T-helper 2 cell treated with Interferon-gamma antibody and Interleukin-4, amounts not matched to agents 100 ng/mL and 5 ng/mL, for 36 hours (primary cell): Measurements from ENCODE around the gene HCFC1R1. TPM values are rescaled to one million over a fixed set of nuclear protein-coding genes. Genes with fewer than 3 reads are reported as not detected.

Experiments used
- intact Hi-C: fragments of 100-400 bp; cut with micrococcal nuclease; formaldehyde crosslinking; loops from one replicate; pipeline ENCODE4 v1.15.1; 2023
- total RNA-seq: library from RNA; stranded (reverse); gene quantifications from 2 replicates; pipeline ENCODE4 v1.2.3, GENCODE V29; 2022

HCFC1R1 gene
- total RNA-seq, 1 donor from 2014 or later, result 29.2 TPM

DNA sequence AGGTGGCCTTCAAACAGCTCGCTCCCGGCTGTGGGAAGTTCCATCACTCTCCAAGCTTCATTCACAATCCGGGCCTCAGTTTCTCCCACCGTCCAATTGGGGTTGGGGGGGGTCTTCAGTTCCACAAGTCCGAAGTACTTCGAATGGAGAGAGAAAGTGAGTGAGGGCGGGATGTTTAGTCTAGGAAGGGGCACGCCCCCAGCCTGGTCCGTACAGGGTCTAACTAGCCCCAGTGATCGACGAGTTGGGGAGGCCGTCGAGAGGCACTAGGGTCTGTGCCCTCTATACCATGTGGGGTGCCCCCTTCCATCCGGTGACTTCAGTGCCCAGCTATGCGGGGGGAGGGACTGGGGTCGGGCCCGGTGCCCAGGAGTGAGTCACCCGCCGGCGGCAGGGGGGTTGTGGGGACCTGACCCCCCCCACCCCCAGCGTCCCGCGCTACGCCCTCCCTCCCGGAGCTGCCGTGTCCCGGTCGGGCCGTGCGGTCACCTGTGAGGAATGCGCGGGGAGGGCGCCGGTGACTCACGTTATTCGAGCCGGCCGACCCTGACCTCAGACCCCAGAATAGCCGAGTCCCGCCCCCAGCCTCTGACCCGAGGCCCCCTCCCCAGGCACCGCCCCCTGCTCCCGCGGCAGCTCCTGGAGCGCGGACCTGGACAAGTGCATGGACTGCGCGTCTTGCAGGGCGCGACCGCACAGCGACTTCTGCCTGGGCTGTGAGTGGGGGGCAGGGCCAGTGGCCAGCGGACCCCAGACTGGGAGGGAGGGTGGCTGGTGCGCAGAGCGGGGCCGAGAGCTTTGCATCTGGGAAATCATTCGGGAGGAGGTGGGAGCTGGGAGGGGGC is 2.9 kb downstream of the HCFC1R1 start:
- intact Hi-C loops, result loop anchor here (1.0 to 10.0 kb wide), 4 partner anchors 17 to 1231 kb away; partner anchors contain the start of genes CLUAP1 and PAQR4

GRCh38 chr16:3020247-3020603 is 3.5 kb downstream of the HCFC1R1 start, which contains the start of gene TNFRSF12A:
TSS of gene TNFRSF12A (plus strand) at chr16:3020368. CDS start at chr16:3020398, 30 bp downstream.
- intact Hi-C loops, result loop anchor here (1.0 to 10.0 kb wide), 4 partner anchors 16 to 1232 kb away; partner anchors contain the start of genes CLUAP1 and PAQR4

DNA sequence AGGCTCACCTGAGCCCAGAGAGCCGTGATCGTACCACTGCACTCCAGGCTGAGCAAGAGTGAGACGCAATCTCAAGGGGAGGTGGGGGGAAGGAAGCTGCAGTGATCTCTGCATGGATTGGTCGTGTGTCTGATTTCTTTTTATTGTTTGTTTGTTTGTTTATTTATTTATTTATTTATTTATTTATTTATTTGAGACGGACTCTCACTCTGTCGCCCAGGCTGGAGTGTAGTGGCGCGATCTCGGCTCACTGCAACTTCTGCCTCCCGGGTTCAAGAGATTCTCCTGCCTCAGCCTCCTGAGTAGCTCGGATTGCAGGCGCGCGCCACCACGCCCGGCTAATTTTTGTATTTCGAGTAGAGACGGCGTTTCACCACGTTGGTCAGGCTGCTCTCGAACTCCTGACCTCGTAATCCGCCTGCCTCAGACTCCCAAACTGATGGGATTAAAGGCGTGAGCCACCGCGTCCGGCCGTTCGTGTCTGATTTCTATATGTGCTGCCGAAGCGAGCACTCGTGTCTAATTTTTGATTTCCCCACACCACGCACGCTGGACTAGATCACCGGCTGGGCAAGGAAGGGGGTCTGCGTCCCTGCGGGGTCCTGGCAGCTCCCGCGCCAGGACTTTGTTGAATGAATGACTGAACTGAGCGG is 4.0 kb downstream of the HCFC1R1 start:
- intact Hi-C loops, result loop anchor here (1.0 to 10.0 kb wide), 4 partner anchors 15 to 1233 kb away; partner anchors contain the start of genes CLUAP1 and PAQR4

DNA sequence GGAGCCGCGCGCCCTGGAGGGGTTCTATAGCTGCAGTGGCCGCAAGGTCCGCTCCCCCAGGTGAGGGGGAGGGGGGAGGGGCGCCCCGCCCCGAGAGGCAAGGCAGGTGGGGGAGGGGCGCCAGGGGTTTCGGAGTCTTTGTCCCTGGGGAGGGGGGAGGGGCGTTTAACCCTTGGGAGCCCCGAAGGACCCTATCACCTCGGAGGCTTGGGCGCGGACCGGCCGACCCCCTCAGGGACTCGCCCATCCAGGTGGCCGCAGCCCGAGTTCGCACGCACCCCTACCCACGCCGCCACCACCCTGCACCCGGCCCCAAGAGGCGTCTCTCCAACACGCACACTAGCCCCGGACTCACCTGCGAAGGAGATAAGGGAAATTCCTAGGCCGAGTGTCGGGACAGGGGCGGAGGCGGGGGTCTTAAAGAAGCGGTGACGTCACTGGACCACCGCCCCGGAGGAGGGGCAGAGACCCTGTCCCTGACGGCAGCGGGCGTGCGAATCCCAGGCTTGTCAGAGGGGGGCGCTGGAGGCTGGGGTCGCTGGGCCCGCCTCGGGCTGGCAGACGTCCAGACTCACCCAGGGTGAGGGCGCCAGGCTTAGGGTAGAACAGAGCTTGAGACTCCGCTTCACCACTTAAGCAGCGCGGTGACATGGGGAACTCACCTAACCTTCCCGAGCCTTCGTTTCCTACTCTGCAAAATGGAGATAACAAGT is 5.8 kb downstream of the HCFC1R1 start, which contains the start of gene CLDN6:
CLDN6 (minus strand) TSS at position 390 of the 713 bp plus-strand sequence. CDS start 2,162 bp downstream, outside the sequence.
- intact Hi-C loops, result no loop called here

- intact Hi-C loops, result no loop called here
Observed at GRCh38 chr16:3017344-3017743, 6.4 kb downstream of the HCFC1R1 start.

GRCh38 chr16:3015865-3016521 is 7.7 kb downstream of the HCFC1R1 start:
- intact Hi-C loops, result no loop called here

GRCh38 chr16:3014971-3015370 is 8.8 kb downstream of the HCFC1R1 start:
- intact Hi-C loops, result no loop called here

- intact Hi-C loops, result no loop called here
Observed at GRCh38 chr16:3013998-3014690, 9.6 kb downstream of the HCFC1R1 start.

DNA sequence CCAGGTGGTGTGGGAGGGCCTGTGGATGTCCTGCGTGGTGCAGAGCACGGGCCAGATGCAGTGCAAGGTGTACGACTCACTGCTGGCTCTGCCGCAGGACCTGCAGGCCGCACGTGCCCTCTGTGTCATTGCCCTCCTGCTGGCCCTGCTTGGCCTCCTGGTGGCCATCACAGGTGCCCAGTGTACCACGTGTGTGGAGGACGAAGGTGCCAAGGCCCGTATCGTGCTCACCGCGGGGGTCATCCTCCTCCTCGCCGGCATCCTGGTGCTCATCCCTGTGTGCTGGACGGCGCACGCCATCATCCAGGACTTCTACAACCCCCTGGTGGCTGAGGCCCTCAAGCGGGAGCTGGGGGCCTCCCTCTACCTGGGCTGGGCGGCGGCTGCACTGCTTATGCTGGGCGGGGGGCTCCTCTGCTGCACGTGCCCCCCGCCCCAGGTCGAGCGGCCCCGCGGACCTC is 10.2 kb downstream of the HCFC1R1 start:
- intact Hi-C loops, result no loop called here

GRCh38 chr16:3012828-3013420 is 10.8 kb downstream of the HCFC1R1 start, which contains the start of gene CLDN9:
TSS of gene CLDN9 (plus strand) at chr16:3012923. CDS start at chr16:3013363, 440 bp downstream.
- intact Hi-C loops, result no loop called here

DNA sequence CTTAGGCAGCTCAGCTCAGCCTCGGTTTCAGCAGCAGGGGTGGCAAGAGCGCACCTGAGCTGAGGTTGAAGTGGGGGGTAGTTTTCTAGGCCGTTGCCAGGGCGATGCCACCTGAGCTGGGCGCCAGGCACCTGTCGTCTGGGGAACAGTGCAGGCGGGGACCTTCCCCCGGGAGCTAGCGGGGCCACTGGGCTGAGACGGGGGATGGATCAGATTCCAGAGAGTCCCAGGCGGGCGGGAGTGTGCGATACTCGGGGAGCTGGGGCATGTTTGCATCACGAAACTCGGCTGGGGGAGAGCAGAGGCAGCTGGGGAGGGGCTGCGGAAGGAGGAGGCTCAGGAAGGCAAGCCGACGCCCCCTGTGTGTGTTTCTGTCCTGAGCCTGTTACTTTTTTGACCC is 11.5 kb downstream of the HCFC1R1 start:
- intact Hi-C loops, result no loop called here

- intact Hi-C loops, result no loop called here
Observed at GRCh38 chr16:3010510-3010909, 13.2 kb downstream of the HCFC1R1 start.

- intact Hi-C loops, result no loop called here
Observed at GRCh38 chr16:3009568-3010390, 14.0 kb downstream of the HCFC1R1 start.

GRCh38 chr16:3008690-3009037 is 15.1 kb downstream of the HCFC1R1 start:
- intact Hi-C loops, result no loop called here

DNA sequence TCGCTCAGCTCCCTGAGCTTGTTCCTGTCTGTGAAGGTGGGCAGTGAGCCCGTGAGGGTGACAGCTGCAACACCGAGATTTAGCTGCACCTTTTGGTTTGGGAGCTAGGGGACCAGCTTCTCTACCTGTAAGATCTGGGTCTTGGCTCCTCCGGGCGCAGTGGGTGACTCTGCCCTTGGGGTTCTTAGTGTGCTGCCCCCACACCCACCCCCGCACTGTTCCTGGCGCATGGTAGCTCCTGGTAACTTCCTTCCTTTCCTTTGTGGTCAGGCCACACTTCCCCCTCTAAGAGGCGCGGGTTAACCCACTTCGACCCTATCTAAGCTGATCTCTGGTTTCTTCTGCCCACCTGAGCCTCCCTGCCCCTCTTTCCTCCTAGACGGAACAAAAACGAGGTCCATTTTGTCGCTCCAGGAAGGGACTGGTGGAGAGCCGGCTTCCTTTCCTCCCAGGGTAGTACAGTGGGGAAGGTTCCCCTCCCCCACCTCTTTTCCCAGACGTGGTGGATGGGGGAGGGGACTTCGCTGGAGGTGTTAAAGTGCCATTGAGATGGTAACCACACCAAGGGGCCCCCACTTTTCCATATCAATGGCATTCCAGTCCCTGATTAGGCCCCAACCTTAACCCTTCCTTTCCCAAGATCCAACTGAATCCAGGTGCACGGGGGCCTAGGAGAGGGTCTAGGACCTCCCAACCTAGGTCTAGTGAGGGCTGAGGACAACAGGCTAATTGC is 15.6 kb downstream of the HCFC1R1 start:
- intact Hi-C loops, result no loop called here

DNA sequence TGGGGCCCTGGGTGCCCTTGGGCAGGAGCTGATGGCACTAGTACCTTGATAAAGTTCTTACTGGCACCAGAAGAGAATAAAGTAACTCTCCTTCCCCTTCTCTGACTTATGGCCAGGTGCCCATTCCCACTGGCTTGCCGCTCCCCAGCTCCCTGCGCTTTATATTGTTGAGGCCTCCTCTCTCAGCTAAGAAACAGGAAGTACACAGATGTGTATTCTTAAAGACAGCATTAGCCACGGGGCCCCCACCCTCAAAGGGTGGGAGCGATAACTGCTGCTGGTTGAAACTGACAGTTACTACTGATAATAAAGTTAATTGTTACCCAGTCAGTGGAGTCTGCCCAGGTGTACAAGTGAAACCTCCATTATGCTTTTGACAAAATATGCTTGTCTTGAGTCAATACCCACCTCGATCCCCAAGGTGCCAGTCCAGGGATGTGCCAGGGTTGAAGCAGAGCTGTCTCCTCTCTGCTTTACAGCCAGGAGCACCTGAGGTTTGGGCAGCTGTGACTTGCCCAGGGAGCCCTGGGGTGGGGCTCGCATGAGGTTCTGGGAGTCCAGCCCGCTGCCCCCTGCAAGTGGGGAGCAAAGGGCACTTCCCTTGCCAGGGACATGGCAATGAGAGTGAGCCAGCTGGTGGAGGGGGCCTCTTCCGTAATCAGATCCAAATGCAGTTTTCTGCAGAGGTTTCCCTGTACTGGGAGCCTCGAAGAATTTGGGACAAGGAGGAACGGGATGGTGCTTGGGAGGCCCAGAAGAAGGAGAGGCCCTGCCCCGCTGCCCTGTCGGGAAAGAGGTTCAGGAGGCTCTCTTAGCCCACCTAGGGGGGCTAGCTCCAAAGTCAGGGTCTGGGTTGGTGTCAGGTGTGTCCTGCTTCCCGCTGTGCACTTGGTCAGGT is 16.4 kb downstream of the HCFC1R1 start:
- intact Hi-C loops, result no loop called here

DNA sequence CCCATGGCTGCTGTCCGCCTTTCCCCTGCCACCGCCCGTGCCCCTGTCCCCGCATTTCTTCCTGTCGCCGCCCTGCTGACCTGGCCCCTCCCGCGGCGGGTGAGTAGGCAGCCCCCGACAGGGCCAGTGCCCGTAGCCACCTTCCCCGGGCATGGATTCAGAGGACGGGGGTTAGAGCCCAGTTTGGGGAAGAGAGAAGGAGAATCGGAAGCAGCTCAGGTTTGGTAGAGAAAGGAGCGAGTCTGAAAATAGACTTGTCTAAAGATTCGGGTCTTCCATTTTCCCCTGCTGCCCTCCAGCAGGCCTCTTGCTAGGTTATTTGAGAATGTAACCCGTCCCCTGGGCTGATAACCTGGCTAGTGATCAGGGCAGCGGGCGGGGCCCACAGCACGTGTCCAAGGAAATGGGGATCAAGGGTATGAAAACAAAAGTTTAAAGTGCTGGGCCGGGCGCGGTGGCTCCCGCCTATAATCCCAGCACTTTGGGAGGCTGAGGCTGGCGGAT is 18.9 kb downstream of the HCFC1R1 start:
- intact Hi-C loops, result loop anchor here (1.0 kb wide), 1 partner anchor 15 kb away; the partner anchor contains the start of gene TNFRSF12A
